GM12873 (cell line): Measurements from ENCODE around the gene OGA.

Experiments used
- TF ChIP-seq, protein P1 (sequence below): IDR thresholded peaks from 2 replicates; pipeline ENCODE4 v1.5.1; 2012; ENCODE audit warnings: low read depth, mild to moderate bottlenecking, moderate library complexity, low read length, control low read depth; ENCODE audit not compliant: insufficient read depth; ENCODE audit errors: missing control alignments

OGA gene

DNA sequence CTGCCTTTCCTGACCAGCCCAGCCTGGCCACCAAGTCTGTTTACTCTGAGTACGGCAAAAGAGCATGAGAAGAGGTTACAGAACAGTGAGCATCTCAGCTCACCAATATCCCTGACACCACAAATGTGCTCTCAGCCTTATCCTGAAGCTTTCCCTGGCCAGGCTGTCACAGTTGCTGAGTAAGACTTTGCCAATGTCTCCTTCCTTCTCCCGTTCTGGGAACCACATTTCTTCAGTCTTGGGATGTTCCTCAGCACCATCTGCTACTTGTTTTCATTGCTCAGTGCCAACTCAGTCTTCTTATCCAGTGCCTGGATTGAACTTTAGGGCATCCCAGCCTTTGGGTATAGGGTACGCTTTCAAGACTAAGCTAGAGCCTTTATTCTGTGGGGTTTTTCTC lies 32.5 kb upstream of the OGA start:
- TF ChIP-seq, protein P1, sequence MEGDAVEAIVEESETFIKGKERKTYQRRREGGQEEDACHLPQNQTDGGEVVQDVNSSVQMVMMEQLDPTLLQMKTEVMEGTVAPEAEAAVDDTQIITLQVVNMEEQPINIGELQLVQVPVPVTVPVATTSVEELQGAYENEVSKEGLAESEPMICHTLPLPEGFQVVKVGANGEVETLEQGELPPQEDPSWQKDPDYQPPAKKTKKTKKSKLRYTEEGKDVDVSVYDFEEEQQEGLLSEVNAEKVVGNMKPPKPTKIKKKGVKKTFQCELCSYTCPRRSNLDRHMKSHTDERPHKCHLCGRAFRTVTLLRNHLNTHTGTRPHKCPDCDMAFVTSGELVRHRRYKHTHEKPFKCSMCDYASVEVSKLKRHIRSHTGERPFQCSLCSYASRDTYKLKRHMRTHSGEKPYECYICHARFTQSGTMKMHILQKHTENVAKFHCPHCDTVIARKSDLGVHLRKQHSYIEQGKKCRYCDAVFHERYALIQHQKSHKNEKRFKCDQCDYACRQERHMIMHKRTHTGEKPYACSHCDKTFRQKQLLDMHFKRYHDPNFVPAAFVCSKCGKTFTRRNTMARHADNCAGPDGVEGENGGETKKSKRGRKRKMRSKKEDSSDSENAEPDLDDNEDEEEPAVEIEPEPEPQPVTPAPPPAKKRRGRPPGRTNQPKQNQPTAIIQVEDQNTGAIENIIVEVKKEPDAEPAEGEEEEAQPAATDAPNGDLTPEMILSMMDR, result no peak

DNA sequence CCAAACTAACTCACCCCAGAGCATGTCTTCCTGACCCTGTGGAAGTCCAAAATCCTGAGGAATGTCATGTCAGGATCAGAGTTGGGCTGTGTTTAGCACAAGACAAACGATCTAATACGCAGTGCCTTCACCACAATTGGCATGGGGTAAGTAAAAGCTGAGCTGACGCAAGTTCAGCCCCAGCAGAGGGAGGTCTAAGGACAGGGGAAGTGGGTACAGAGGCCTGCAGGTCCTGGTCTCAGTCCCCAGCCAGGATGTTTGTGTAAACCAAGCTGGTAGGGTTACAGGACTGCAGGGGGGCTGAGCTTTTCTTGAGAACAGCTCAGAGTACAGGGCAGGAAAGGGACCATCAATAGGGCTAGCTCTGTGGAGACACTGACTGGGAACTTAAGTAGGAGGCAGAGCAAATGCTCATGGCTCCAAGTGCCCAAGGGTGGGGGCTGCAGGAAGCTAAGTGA lies 30.7 kb upstream of the OGA start:
- TF ChIP-seq, protein P1, result no peak

DNA sequence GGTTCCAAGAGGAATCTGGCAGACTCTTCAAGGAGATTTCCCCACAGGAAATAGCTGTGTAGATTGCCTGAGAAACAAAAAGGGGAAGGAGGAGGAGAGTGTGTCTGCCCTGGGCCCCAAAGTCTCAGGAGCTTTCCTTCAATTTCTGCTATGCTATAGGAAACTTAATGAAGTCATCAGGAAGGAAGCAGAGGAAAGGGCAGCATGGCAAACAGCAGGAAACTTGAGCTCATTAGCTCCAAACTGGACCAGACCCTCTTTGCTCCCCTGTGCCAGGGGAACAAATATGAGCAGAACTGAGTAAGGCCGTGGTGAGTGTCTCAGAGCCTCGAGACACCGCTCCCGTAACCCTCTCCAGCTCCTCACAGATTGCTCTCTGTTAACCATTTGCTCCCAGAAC lies 30.2 kb upstream of the OGA start:
- TF ChIP-seq, protein P1, result no peak

DNA sequence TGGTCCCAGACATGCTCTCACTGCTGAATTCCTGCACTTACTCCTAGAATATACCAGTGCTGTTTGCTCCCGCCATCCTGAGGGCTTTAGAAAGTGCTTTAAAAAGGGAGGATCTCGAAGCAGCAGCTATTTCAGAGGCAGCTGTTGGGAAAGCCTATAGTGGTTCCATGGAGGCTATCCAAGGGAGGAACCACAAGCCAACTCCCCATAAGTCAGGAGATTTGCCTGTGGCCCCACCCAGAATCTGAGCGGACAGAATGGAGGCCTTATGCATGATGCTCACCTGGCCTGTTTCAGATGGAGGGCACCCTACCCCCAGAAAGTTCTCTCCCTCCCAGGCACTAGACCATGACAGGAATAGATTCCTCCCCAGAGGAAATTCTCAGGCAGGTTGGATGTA lies 27.6 kb upstream of the OGA start:
- TF ChIP-seq, protein P1, result no peak

DNA sequence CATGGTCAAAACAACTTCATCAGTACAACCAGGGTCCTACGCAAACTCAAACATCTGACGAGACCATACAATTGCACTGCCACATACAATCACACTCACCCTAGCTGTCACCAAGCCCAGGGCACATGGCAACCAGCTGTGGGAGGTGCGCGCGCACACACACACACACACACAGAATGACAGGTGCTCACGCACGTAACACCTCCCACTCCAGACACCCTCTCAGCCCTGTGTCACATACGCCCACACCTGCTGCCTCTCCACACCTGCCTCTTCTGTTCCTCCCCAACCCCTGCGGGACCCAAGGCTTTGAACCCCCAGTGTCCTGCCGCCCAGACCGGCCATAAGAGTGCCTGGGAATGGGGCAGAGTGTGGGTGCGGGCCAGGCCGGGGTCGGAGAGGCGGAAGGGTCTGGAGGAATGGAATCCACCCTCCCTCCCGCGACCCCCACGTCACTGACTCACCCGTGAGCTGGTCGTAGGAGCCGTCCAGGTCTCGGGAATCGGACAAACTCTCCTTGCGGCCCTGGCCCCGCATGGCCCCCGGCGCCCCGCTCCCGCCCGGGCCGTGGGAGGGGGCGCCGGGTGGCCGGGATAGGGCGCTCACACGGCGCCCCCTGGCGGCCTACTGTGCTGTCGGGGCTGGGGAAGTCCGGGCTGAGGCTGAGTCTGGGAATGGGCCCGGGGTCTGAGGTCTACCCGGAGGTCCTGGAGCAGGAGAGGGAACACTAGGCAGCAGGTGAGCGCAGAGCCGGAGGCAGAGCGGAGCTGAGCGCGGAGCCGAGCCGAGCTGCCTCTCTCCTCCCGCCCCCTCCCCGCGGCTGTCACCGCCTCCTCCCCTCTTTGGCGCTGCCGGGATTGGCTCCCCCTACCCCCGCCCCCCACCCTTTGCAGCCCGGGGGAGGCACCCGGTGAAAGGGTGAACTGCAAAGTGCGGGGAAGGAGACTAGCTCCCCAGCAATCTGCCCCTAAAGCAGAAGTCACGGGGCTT lies 25.1 kb upstream of the OGA start, which contains the start of gene KCNIP2:
KCNIP2 (minus strand) TSS at position 769 of the 990 bp plus-strand sequence; CDS start at position 537, 232 bp downstream.
- TF ChIP-seq, protein P1, result peak; percentile 79

DNA sequence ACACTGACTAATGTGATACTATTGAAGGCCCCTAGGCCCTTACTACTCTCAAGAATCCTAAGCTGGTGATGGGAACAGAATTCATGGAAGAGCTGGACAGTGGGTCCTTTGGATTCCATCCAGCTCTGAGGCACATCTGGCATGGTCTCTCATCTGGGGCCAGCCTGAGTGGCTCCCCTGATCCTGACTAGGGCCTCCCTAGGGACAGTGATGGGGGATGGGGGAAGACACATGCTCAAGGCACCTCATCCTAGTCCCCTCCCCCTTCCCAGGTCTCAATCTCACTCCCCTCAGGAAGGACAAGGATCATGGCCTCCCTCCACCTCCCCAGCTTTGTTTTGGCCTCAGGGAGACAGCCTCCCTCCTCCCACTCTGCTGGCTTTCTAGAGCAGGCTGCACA lies 23.6 kb upstream of the OGA start:
- TF ChIP-seq, protein P1, result no peak

DNA sequence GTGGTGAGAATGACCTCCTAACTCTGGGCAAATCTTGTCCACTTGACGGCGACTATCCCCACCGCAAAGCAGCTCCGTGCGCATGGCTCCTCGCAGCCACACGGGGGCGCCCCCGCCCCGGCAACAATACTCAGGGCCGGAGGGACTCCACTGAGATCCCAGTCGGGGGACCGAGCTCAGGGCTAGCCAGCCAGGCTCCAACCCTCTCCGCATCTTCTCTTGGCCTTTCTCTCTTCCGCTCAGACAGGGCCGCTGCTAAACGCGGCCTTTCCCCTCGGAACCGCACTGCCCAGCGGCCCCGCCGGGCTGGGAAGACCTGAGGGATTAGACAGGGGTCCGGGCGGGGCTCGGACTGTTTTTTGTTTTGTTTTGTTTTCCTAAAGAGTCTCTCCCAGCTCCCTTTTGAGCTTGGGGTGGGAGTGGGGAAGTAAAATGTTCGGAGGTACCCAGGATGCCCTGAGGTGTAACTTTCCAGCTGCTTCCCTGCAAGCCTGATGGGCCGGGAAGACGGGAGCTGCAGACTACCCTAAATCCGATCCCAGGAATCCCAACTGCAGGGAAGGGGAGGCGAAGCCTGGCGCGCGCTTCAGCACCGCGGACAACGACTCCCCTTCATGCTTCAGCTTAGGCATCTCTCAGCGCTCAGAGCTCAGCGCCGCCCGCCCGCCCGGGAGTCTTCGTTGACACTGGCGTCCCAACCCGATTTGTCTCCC lies 22.7 kb upstream of the OGA start:
- TF ChIP-seq, protein P1, result peak; percentile 99
